RWPE2 (cell line): ENCODE data around the gene KDM3A.

ENCODE experiments used
- ATAC-seq: fragments of 200-7000 bp; cut with Tn5 transposase; 3 replicates; pipeline ENCODE4 v1.9.1; 2021; ENCODE audit warnings: low read depth
- DNase-seq: peaks from one replicate; pipeline ENCODE4 v3.0.0-alpha.2; 2020; ENCODE audit warnings: low spot score
- H3K27ac ChIP-seq: fragments of 450-650 bp; 2 replicates; pipeline ENCODE4 v1.5.1; 2017; ENCODE audit warnings: mild to moderate bottlenecking; ENCODE audit not compliant: poor library complexity, severe bottlenecking
- H3K27me3 ChIP-seq: fragments of 250-450 bp; sonication (Bioruptor Pico); 2 replicates; pipeline ENCODE4 v1.5.1; 2021; ENCODE audit warnings: mild to moderate bottlenecking, moderate library complexity; ENCODE audit not compliant: insufficient read depth, poor library complexity, severe bottlenecking
- H3K36me3 ChIP-seq: fragments of 250-450 bp; sonication (Bioruptor Pico); 2 replicates; pipeline ENCODE4 v1.5.1; 2020; ENCODE audit warnings: low read depth, mild to moderate bottlenecking, moderate library complexity
- H3K4me1 ChIP-seq: fragments of 250-450 bp; sonication (Bioruptor Pico); 2 replicates; pipeline ENCODE4 v1.5.1; 2021; ENCODE audit warnings: mild to moderate bottlenecking, moderate library complexity; ENCODE audit not compliant: insufficient read depth, poor library complexity, severe bottlenecking
- H3K4me3 ChIP-seq: fragments of 250-450 bp; sonication (Bioruptor Pico); 2 replicates; pipeline ENCODE4 v1.5.1; 2021; ENCODE audit warnings: mild to moderate bottlenecking, moderate library complexity; ENCODE audit not compliant: severe bottlenecking
- H3K9me3 ChIP-seq: fragments of 250-450 bp; sonication (Bioruptor Pico); 2 replicates; pipeline ENCODE4 v1.5.1; 2021; ENCODE audit warnings: mild to moderate bottlenecking, moderate library complexity; ENCODE audit not compliant: severe bottlenecking
- TF ChIP-seq, protein P1 (sequence below): fragments of 450-650 bp; IDR thresholded peaks from one replicate; pipeline ENCODE4 v1.5.1; 2017; ENCODE audit warnings: mild to moderate bottlenecking, moderate library complexity; ENCODE audit not compliant: poor library complexity, severe bottlenecking

The KDM3A gene

DNA sequence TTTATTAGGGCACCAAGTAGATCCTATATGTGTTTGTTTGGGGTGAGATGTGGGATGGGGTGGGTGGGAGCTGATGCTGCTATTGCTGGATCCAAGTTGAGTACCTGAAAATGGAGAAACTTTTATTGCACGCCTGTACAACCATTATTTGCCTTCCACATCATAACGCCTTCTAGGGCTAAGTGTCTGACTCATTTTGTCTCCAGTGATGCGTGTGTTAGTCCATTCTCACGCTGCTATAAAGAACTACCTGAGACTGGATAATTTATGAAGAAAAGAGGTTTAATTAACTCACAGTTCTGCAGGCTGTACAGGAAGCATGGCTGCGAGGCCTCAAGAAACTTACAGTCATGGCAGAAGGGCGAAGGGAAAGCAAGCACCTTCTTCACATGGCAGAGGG lies 58.2 kb downstream of the KDM3A start:
- Histone ChIP-seq H3K4me3 (no peak overlapping the region), H3K27ac (no peak overlapping the region)

GRCh38 chr2:86500325-86501083 lies 59.3 kb downstream of the KDM3A start:
- H3K9me3 ChIP-seq, result peaks cover 5% of the 10 kb centered on the region

More for the DNA sequence above, 58.2 kb downstream of the KDM3A start:
- Histone ChIP-seq H3K4me1 (peaks cover 9% of the 10 kb centered on the region), H3K27me3 (no peaks in the 10 kb centered on the region), H3K9me3 (peaks cover 5% of the 10 kb centered on the region), H3K36me3 (peaks cover 52% of the 10 kb centered on the region)
- no peak for ATAC-seq
- TF ChIP-seq, protein P1, sequence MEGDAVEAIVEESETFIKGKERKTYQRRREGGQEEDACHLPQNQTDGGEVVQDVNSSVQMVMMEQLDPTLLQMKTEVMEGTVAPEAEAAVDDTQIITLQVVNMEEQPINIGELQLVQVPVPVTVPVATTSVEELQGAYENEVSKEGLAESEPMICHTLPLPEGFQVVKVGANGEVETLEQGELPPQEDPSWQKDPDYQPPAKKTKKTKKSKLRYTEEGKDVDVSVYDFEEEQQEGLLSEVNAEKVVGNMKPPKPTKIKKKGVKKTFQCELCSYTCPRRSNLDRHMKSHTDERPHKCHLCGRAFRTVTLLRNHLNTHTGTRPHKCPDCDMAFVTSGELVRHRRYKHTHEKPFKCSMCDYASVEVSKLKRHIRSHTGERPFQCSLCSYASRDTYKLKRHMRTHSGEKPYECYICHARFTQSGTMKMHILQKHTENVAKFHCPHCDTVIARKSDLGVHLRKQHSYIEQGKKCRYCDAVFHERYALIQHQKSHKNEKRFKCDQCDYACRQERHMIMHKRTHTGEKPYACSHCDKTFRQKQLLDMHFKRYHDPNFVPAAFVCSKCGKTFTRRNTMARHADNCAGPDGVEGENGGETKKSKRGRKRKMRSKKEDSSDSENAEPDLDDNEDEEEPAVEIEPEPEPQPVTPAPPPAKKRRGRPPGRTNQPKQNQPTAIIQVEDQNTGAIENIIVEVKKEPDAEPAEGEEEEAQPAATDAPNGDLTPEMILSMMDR, result no peak
- DNase-seq, result no peak

GRCh38 chr2:86507600-86507999 lies 66.4 kb downstream of the KDM3A start:
- TF ChIP-seq, protein P1, result no peak
- peaks cover 26% of the 10 kb centered on the region for H3K36me3 ChIP-seq
- H3K4me3 ChIP-seq, result no peak overlapping the region
- DNase-seq (no peak), ATAC-seq (no peak)
- peaks cover 17% of the 10 kb centered on the region for H3K4me1 ChIP-seq
- H3K27me3 ChIP-seq, result no peaks in the 10 kb centered on the region
- no peaks in the 10 kb centered on the region for H3K9me3 ChIP-seq
- H3K27ac ChIP-seq, result no peak overlapping the region

More at GRCh38 chr2:86500325-86501083, 59.3 kb downstream of the KDM3A start:
- TF ChIP-seq, protein P1, result no peak
- ATAC-seq (no peak), DNase-seq (no peak)
- H3K4me3 ChIP-seq, result no peak overlapping the region
- no peaks in the 10 kb centered on the region for H3K27me3 ChIP-seq
- no peak overlapping the region for H3K27ac ChIP-seq
- peaks cover 9% of the 10 kb centered on the region for H3K4me1 ChIP-seq
- H3K36me3 ChIP-seq, result peaks cover 50% of the 10 kb centered on the region

DNA sequence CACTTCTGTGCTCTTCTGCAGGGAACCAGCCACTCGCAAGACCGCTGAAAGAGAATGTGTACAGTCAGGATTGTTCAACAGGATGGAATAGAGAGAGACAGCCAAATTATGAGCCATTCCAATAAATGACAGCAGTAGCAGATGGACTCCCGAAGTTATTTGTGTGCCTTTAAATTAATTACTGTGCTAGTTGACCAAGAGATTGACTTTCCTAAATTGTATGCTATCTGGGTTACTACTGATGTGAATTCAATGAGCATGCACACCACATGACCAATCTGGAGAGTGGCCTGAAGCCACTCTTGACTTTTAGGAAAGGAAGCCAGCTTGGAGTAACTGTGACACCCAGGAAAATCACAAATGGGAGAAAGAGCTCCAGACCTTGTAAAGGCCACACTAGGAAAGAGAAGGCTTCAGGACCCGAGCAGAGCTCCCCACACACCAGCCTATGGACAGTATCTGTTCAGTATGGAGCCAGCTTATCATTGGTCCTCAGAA lies 69.3 kb downstream of the KDM3A start:
- no peak for ATAC-seq

More for the DNA sequence above, 69.3 kb downstream of the KDM3A start:
- H3K9me3 ChIP-seq, result no peaks in the 10 kb centered on the region
- peaks cover 21% of the 10 kb centered on the region for H3K36me3 ChIP-seq
- no peak overlapping the region for H3K27ac ChIP-seq
- H3K4me1 ChIP-seq, result peaks cover 22% of the 10 kb centered on the region
- DNase-seq, result no peak
- no peak overlapping the region for H3K4me3 ChIP-seq
- H3K27me3 ChIP-seq, result no peaks in the 10 kb centered on the region
- TF ChIP-seq, protein P1, result no peak
